OCI-LY7 (cell line): Measurements from ENCODE around the gene MUC3A. TPM values are rescaled to one million over a fixed set of nuclear protein-coding genes. Genes with fewer than 3 reads are reported as not detected.

ENCODE experiments used
- BruUV-seq: library from RNA; stranded (reverse); fragments of 400-500 nt; replicated peaks from 2 replicates; lab custom pipeline; 2021; lab: Mats Ljungman, UMichigan
- CTCF ChIA-PET: fragments of 300-600 bp; sonication (Branson Sonifier 250); formaldehyde crosslinking; loops from one replicate; lab custom pipeline; 2022; ENCODE audit warnings: antibody characterized with exemption; ENCODE audit not compliant: unreplicated experiment; lab: Charles Lee
- POLR2A ChIA-PET: fragments of 300-600 bp; sonication (Branson Sonifier 250); formaldehyde crosslinking; loops from one replicate; lab custom pipeline; 2022; ENCODE audit warnings: antibody characterized with exemption; lab: Charles Lee
- DNase-seq: peaks from one replicate; pipeline ENCODE4 v3.0.0-alpha.2; 2015; ENCODE audit warnings: low spot score
- H2AFZ ChIP-seq: fragments of 200-600 bp; sonication (generic), shearing (Covaris generic); 2 replicates; pipeline ENCODE4 v1.6.1; 2014; ENCODE audit warnings: mild to moderate bottlenecking, antibody characterized with exemption, low read length, moderate library complexity
- H3K27ac ChIP-seq: fragments of 200-600 bp; sonication (generic); 2 replicates; pipeline ENCODE4 v1.5.1; 2014; ENCODE audit warnings: mixed run types, low read depth, mild to moderate bottlenecking, moderate library complexity, low read length, inconsistent platforms; ENCODE audit not compliant: poor library complexity, severe bottlenecking
- H3K36me3 ChIP-seq: fragments of 200-600 bp; sonication (generic); 2 replicates; pipeline ENCODE4 v1.6.1; 2014; ENCODE audit warnings: mild to moderate bottlenecking, antibody characterized with exemption, low read length, moderate library complexity, mixed read lengths; ENCODE audit not compliant: insufficient read depth
- H3K4me1 ChIP-seq: fragments of 200-600 bp; sonication (generic); 2 replicates; pipeline ENCODE4 v1.5.1; 2014; ENCODE audit warnings: mild to moderate bottlenecking, low read length; ENCODE audit not compliant: insufficient read depth, poor library complexity, severe bottlenecking
- H3K4me2 ChIP-seq: fragments of 200-600 bp; sonication (generic); 2 replicates; pipeline ENCODE4 v1.6.1; 2014; ENCODE audit warnings: mild to moderate bottlenecking, low read length
- H3K4me3 ChIP-seq: fragments of 200-600 bp; sonication (generic); 2 replicates; pipeline ENCODE4 v1.5.1; 2014; ENCODE audit warnings: mild to moderate bottlenecking, low read depth, low read length; ENCODE audit not compliant: poor library complexity, severe bottlenecking
- H3K79me2 ChIP-seq: fragments of 200-600 bp; sonication (generic); 2 replicates; pipeline ENCODE4 v1.6.1; 2016; ENCODE audit warnings: low read depth, mild to moderate bottlenecking, low read length, moderate library complexity, mixed read lengths; ENCODE audit not compliant: insufficient read depth
- H3K9me2 ChIP-seq: fragments of 200-600 bp; sonication (generic); 2 replicates; pipeline ENCODE4 v1.6.1; 2016; ENCODE audit warnings: mild to moderate bottlenecking, low read length, mixed read lengths; ENCODE audit not compliant: insufficient read depth
- H3K9me3 ChIP-seq: fragments of 200-600 bp; sonication (generic); 2 replicates; pipeline ENCODE4 v1.6.1; 2014; ENCODE audit warnings: mild to moderate bottlenecking, mixed run types, low read length, mixed read lengths
- H4K20me1 ChIP-seq: fragments of 200-600 bp; sonication (generic); 2 replicates; pipeline ENCODE4 v1.6.1; 2014; ENCODE audit warnings: mild to moderate bottlenecking, antibody characterized with exemption, low read length, moderate library complexity, mixed read lengths; ENCODE audit not compliant: insufficient read depth
- CTCF ChIP-seq: fragments of 200-600 bp; sonication (generic); conservative IDR thresholded peaks from 2 replicates; pipeline ENCODE4 v1.5.1; 2014; ENCODE audit warnings: mild to moderate bottlenecking, antibody characterized with exemption, low read length, moderate library complexity, mixed read lengths
- EZH2phosphoT487 ChIP-seq: fragments of 200-600 bp; sonication (generic); IDR thresholded peaks from 2 replicates; pipeline ENCODE4 v1.6.1; 2018; ENCODE audit warnings: low read depth, borderline replicate concordance, mild to moderate bottlenecking, mixed run types, antibody characterized with exemption, low read length, moderate library complexity, mixed read lengths
- intact Hi-C: fragments of 100-400 bp; cut with micrococcal nuclease; formaldehyde crosslinking; loops from one replicate; pipeline ENCODE4 v1.10.0; 2022; ENCODE audit not compliant: unreplicated experiment
- total RNA-seq, 2 experiments: library from RNA; depleted of rRNA in 1 of 2; stranded (reverse); fragments of >200 nt in 1 of 2; shearing (Covaris generic) in 1 of 2; gene quantifications; 2 replicates each; pipeline ENCODE4 v1.2.3, GENCODE V29; 2014 to 2022

Gene MUC3A
- total RNA-seq, 2 experiments from 2014 or later = not detected

DNA sequence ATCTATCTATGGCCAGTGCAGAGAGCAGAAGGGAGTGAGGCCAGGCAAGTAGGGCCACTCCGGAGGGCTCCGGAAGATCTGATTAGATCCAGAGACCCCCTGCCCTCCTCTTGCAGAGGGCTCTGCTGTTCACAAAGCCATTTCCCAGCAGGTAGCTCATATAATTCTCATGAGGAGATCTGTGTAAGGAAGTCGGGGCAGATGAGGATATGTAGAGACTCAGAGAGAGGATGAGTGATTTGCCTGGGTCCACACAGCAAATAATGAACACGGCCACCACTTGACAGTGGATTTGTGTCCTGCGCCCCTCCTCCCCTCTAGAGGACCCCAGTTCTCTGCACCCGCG is 22.6 kb downstream of the MUC3A start:
- H3K79me2 ChIP-seq = no peaks in the 10 kb centered on the region
- H3K9me2 ChIP-seq = no peaks in the 10 kb centered on the region
- H4K20me1 ChIP-seq = no peaks in the 10 kb centered on the region
- H3K4me3 ChIP-seq = no peak overlapping the region
- ChIA-PET CTCF (interaction anchor here (0.6 kb wide), 1 partner anchor 99 kb away, joined by 3 read pairs; no protein-coding TSS in a partner anchor), POLR2A (no interaction called here)
- intact Hi-C loops = no loop called here
- no peak overlapping the region for H3K27ac ChIP-seq
- no peaks in the 10 kb centered on the region for H3K4me1 ChIP-seq
- no peaks in the 10 kb centered on the region for H3K36me3 ChIP-seq
- no TSS peak for BruUV-seq
- H3K4me2 ChIP-seq = no peak overlapping the region
- H3K9me3 ChIP-seq = no peaks in the 10 kb centered on the region
- TF ChIP-seq EZH2phosphoT487 (no peak), CTCF (no peak)
- no peak overlapping the region for H2AFZ ChIP-seq
- no peak for DNase-seq

GRCh38 chr7:100974021-100974420 is 24.7 kb downstream of the MUC3A start:
- TF ChIP-seq CTCF (no peak), EZH2phosphoT487 (no peak)
- Histone ChIP-seq H3K4me2 (no peak overlapping the region), H3K27ac (no peak overlapping the region), H2AFZ (no peak overlapping the region), H3K4me3 (no peak overlapping the region), H3K9me3 (no peaks in the 10 kb centered on the region), H3K4me1 (no peaks in the 10 kb centered on the region), H3K79me2 (no peaks in the 10 kb centered on the region), H3K9me2 (no peaks in the 10 kb centered on the region), H4K20me1 (no peaks in the 10 kb centered on the region), H3K36me3 (no peaks in the 10 kb centered on the region)
- CTCF ChIA-PET = no interaction called here
- POLR2A ChIA-PET = interaction anchor here (1.4 kb wide), 1 partner anchor 16 kb away, joined by 3 read pairs; no protein-coding TSS in a partner anchor
- no TSS peak for BruUV-seq
- intact Hi-C loops = no loop called here
- no peak for DNase-seq

- Histone ChIP-seq H4K20me1 (no peaks in the 10 kb centered on the region), H3K4me3 (no peak overlapping the region), H2AFZ (no peak overlapping the region), H3K27ac (no peak overlapping the region), H3K9me2 (no peaks in the 10 kb centered on the region), H3K4me1 (no peaks in the 10 kb centered on the region), H3K36me3 (no peaks in the 10 kb centered on the region), H3K79me2 (no peaks in the 10 kb centered on the region), H3K9me3 (no peaks in the 10 kb centered on the region), H3K4me2 (no peak overlapping the region)
- ChIA-PET POLR2A (no interaction called here), CTCF (no interaction called here)
- TF ChIP-seq EZH2phosphoT487 (no peak), CTCF (no peak)
- BruUV-seq = no TSS peak
- intact Hi-C loops = no loop called here
- no peak for DNase-seq
Observed at GRCh38 chr7:100975371-100975821, 26.1 kb downstream of the MUC3A start.
